Fibroblast of lung (primary cell): ENCODE results near the gene TP63. TPM values are rescaled to one million over a fixed set of nuclear protein-coding genes. Genes with fewer than 3 reads are reported as not detected.

Source experiments
- DNase-seq, 2 donors: peaks; one replicate each; pipeline versions ENCODE4 v3.0.0 to v3.0.0-alpha.2; 2010; ENCODE audit warnings: low read depth in 2 of 2
- H2AFZ ChIP-seq: 2 replicates; pipeline ENCODE4 v1.5.1; 2012; ENCODE audit warnings: low read length, control low read depth, inconsistent platforms
- H3K27ac ChIP-seq: 2 replicates; pipeline ENCODE4 v1.5.1; 2011; ENCODE audit warnings: low read length, control low read depth; ENCODE audit not compliant: insufficient read depth
- H3K27me3 ChIP-seq: 2 replicates; pipeline ENCODE4 v1.5.1; 2011; ENCODE audit warnings: mild to moderate bottlenecking, low read length; ENCODE audit not compliant: control insufficient read depth, insufficient read depth
- H3K36me3 ChIP-seq: 2 replicates; pipeline ENCODE4 v1.5.1; 2011; ENCODE audit warnings: low read length; ENCODE audit not compliant: control insufficient read depth, insufficient read depth
- H3K4me1 ChIP-seq: 2 replicates; pipeline ENCODE4 v1.5.1; 2011; ENCODE audit warnings: low read length; ENCODE audit not compliant: control insufficient read depth, insufficient read depth; ENCODE audit errors: extremely low read depth
- H3K4me2 ChIP-seq: 2 replicates; pipeline ENCODE4 v1.5.1; 2011; ENCODE audit warnings: low read length, control low read depth; ENCODE audit not compliant: insufficient read depth; ENCODE audit errors: extremely low read depth
- H3K4me3 ChIP-seq, 4 experiments: fragments of 200-600 bp in 1 of 4; sonication (generic) in 1 of 4; replicated peaks in 1 of 4; 2 replicates each; pipeline ENCODE4 v1.5.1; 2011 to 2016; ENCODE audit warnings: low read length in 4 of 4, low read depth in 3 of 4, mild to moderate bottlenecking in 3 of 4, control low read depth in 2 of 4, inconsistent platforms in 1 of 4, mixed read lengths in 1 of 4; ENCODE audit not compliant: insufficient read depth in 1 of 4; ENCODE audit errors: control extremely low read depth in 1 of 4
- H3K79me2 ChIP-seq: 2 replicates; pipeline ENCODE4 v1.5.1; 2012; ENCODE audit warnings: mild to moderate bottlenecking, low read length, inconsistent platforms; ENCODE audit not compliant: control insufficient read depth, insufficient read depth
- H3K9ac ChIP-seq: 2 replicates; pipeline ENCODE4 v1.5.1; 2011; ENCODE audit warnings: mild to moderate bottlenecking, low read length, control low read depth; ENCODE audit not compliant: insufficient read depth
- H3K9me3 ChIP-seq: 2 replicates; pipeline ENCODE4 v1.5.1; 2012; ENCODE audit warnings: low read depth, low read length; ENCODE audit not compliant: control insufficient read depth, insufficient read depth
- H4K20me1 ChIP-seq: 2 replicates; pipeline ENCODE4 v1.5.1; 2011; ENCODE audit warnings: low read length; ENCODE audit not compliant: control insufficient read depth, insufficient read depth; ENCODE audit errors: extremely low read depth
- CTCF ChIP-seq, 2 donors: IDR thresholded peaks in 1 of 2; conservative IDR thresholded peaks in 1 of 2; 1 replicate in 1 of 2; 2 replicates in 1 of 2; pipeline ENCODE4 v1.5.1; 2011 to 2012; ENCODE audit warnings: low read length in 2 of 2, control low read depth in 1 of 2, inconsistent platforms in 1 of 2, low read depth in 1 of 2, mild to moderate bottlenecking in 1 of 2
- EZH2 ChIP-seq: IDR thresholded peaks from 2 replicates; pipeline ENCODE4 v1.5.1; 2012; ENCODE audit warnings: low read length, control low read depth, mild to moderate bottlenecking; ENCODE audit errors: missing control alignments
- polyA plus RNA-seq, 2 donors: library from polyadenylated mRNA; depleted of rRNA in 1 of 2; stranded (reverse) in 1 of 2; unstranded in 1 of 2; fragments of >200 nt; gene quantifications; 2 replicates each; pipeline ENCODE4 v1.2.1, GENCODE V29; 2011 to 2012; ENCODE audit warnings: missing spikeins in 1 of 2
- total RNA-seq: library from RNA; depleted of rRNA; stranded (reverse); fragments of >200 nt; gene quantifications from 2 replicates; pipeline ENCODE4 v1.2.1, GENCODE V29; 2014

TP63 gene
- total and polyA plus RNA-seq, 2 donors (not counting 1 experiment from before 2014, with no cell fraction given): 0.06 TPM; not detected in 1

DNA sequence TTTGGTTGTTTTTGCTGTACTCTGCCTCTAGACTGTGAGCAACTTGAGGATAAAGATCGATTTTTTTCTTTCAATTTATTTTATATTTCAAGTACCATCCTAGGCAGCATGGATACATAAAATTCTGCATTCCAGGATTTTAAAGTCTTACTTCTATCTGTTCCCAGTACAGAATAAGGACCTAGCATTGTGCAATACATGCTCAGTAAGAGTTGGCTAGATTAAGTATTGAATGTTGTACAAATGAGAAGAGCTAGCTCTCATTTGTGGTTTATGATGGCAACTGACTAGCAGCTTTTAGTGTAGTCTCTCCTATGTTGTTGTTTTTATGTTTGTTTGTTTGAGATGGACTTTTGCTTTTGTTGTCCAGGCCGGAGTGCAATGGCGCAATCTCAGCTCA lies 222.7 kb downstream of the TP63 start:
- Histone ChIP-seq H3K9ac (no peak overlapping the region), H3K27me3 (no peaks in the 10 kb centered on the region), H4K20me1 (no peaks in the 10 kb centered on the region), H3K27ac (no peak overlapping the region), H3K4me1 (no peaks in the 10 kb centered on the region), H2AFZ (no peak overlapping the region), H3K4me3 (no peak overlapping the region), H3K79me2 (no peaks in the 10 kb centered on the region), H3K4me2 (no peak overlapping the region), H3K9me3 (no peaks in the 10 kb centered on the region), H3K36me3 (no peaks in the 10 kb centered on the region)
- TF ChIP-seq EZH2 (no peak), CTCF (conservative IDR thresholded peaks at IDR 0.05 in 1 of 2, IDR thresholded peaks at IDR 0.05 in 1 of 2; ENCODE audit: low read depth in 1 of 2, low read length in 2 of 2) (no peak)
- no peak for DNase-seq

GRCh38 chr3:189860296-189860695 lies 229.1 kb downstream of the TP63 start:
- Histone ChIP-seq H3K27ac (no peak overlapping the region), H3K4me3 (no peak overlapping the region), H3K4me1 (no peaks in the 10 kb centered on the region), H3K27me3 (no peaks in the 10 kb centered on the region), H2AFZ (no peak overlapping the region), H3K9me3 (no peaks in the 10 kb centered on the region), H3K4me2 (no peak overlapping the region), H3K79me2 (no peaks in the 10 kb centered on the region), H3K36me3 (no peaks in the 10 kb centered on the region), H3K9ac (no peak overlapping the region), H4K20me1 (no peaks in the 10 kb centered on the region)
- TF ChIP-seq EZH2 (no peak), CTCF (conservative IDR thresholded peaks at IDR 0.05 in 1 of 2, IDR thresholded peaks at IDR 0.05 in 1 of 2; ENCODE audit: low read depth in 1 of 2, low read length in 2 of 2) (no peak)
- no peak for DNase-seq

GRCh38 chr3:189862385-189862998 lies 231.3 kb downstream of the TP63 start:
- no peak for TF ChIP-seq EZH2
- no peak for TF ChIP-seq CTCF (conservative IDR thresholded peaks at IDR 0.05 in 1 of 2, IDR thresholded peaks at IDR 0.05 in 1 of 2; ENCODE audit: low read depth in 1 of 2, low read length in 2 of 2)
- Histone ChIP-seq H3K4me2 (no peak overlapping the region), H3K4me1 (no peaks in the 10 kb centered on the region), H2AFZ (no peak overlapping the region), H4K20me1 (no peaks in the 10 kb centered on the region), H3K9me3 (no peaks in the 10 kb centered on the region), H3K36me3 (no peaks in the 10 kb centered on the region), H3K4me3 (no peak overlapping the region), H3K79me2 (no peaks in the 10 kb centered on the region), H3K27ac (no peak overlapping the region), H3K9ac (no peak overlapping the region), H3K27me3 (no peaks in the 10 kb centered on the region)
- DNase-seq: peak in 1 of 2 donors; percentile 41
